ENCODE data around the gene PPP1R15A.
"Not testable (repeated sequence)": the region's sequence is repeated elsewhere in the genome, so short reads cannot be mapped to it uniquely, and the experiment has no call there.

Gene PPP1R15A

DNA sequence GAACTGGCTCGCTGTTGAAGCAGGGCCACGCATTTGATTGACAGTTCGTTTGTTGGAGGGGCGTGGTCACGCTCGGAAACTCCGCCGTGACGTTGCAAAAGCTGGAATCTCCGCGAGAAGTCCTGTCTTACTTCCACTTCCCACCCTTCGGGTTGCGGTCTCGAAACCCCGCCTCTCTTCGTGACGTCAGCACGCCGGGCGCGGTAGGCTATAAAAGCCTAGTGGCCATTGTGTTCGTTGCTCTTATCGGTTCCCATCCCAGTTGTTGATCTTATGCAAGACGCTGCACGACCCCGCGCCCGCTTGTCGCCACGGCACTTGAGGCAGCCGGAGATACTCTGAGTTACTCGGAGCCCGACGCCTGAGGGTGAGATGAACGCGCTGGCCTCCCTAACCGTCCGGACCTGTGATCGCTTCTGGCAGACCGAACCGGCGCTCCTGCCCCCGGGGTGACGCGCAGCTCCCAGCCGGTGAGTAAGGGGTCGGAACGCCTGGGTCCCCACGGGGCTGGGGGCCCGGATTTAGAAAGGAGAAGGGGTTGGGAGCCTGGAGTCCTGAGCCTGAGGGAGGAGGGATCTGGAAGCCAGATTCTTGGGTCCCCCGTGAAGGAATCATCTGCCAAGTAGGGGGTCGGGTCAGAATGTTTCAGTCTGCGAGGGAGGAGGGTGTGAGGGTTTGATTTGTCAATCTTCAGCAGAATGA is at the start of gene PPP1R15A:
PPP1R15A (plus strand) TSS at position 240 of the 702 bp plus-strand sequence. CDS start 813 bp downstream, outside the sequence.
- peak; percentile 100 for DNase-seq

DNA sequence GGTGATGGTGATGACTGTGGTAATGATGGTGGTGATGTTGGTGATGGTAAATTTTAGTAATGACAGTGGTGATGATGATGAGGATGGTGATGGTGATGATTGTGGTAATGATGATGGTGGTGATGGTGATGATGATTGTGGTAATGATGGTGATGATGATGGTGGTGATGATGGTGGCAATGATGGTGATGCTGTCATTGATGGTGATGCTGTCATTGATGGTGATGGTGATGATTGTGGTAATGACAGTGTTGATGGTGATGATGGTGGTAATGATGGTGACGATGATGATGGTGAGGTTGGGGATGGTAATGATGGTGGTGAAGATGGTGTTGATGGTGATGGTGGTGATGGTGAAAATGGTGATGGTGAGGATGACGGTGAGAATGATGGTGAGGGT is 49.7 kb upstream of the PPP1R15A start:
- DNase-seq = no peak

DNA sequence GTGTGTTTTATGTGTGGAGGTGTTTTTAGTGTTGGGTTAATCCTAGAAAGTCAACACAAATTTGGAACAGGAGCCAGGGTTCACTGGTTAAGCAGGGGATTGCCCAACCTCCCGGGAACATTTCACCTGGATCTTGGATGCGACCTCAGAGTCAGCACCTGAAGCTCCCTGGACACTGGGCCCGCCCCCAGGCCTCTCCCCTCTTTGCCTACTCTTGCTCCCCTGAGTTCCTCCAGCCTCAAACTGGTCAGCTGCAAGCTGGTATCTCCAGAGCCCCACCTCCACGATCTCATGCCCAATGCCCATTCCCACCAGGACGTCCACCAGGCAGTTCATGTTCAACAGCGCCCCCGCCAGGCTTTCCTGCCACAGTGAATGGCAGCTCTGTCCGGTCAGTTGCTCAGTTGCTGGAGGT is 45.6 kb upstream of the PPP1R15A start:
- no peak for DNase-seq

DNA sequence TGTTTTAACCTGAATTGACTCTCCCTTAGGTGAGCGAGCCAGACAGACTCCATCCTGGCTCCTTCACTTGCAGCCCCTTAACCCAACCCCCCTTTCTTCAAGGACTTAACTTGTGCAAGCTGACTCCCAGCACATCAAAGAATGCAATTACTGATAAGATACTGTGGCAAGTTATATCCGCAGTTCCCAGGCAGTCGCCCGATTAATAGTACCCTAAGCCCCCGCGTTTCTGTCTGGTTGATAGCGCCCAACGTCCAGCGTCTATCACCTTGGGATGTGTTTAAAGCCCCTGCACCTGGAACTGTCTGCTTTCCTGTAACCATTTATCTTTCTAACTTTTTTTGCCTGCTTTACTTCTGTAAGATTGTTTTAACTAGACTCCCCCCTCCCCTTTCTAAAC is 42.1 kb upstream of the PPP1R15A start:
- DNase-seq = no peak

DNA sequence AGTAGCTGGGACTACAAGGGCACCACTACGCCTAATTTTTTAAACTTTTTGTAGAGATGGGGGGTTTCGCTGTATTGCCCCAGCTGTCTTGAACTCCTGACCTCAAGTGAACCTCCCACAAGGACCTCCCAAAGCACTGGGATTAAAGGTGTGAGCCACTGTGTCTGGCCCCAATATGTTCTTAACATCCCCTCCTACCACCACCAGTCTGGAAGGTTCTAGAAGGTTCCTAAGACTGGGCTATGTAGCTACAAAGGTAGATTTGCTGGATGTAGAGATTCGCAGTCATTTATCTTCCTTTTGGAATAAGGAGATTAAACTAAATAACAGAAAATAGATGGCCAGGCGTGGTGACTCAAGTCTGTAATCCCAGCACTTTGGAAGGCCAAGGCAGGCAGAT is 41.3 kb upstream of the PPP1R15A start:
- no peak for DNase-seq

DNA sequence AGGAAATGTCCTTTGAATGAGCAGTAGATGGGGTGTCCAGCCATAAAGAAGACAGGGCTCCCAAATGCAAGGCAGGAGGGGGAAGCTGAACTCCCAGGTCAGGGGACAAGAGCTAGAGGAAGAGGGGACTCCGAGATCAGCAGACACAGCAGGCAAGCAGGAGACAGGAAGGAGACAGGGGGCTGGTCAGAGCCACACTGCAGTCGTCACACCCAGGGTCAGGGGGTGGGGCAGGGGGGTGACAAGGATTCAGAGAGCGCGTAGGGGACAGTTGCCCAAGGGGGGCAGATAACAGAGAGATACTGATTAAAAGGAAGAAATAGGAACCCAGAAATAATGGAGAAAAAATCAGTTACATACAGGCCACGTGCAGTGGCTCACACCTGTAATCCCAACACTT is 39.2 kb upstream of the PPP1R15A start:
- DNase-seq = no peak

DNA sequence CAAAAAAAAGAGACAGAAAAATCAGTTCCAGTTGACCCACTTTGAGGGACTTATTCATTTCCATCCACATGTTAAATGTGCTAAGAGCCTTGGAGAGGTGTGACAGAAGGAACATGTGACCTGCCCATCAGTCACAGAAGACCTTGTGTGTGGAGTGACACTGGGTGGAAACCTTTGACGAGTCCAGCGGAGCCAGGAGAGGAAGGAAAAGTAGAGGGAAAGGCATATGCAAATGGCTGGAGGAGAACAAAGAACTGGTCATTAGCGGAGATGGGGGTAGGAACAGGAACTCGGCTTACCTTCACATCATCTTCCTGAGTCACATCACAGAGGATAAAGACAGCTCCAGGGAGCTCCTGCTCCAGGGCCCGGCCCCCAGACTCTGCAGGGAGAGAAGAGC is 38.2 kb upstream of the PPP1R15A start:
- DNase-seq = no peak

DNA sequence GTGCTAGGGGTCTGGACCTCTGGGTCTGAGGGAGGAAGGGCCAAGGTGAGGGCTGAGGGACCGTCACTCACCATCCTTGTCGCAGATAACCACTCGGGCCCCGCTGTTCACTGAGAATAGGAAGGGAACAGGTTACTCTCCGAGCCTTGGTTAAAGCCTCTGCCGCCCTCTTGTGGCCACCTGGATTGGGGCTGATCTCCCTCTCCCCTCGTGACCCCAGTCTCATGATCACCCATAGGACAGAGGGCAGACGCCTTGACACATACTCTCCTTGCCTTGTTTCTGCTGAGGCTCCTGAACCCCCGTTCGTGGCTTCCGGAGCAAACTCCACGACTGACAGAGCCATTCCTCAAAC is 36.5 kb upstream of the PPP1R15A start:
- DNase-seq = peak; percentile 97

DNA sequence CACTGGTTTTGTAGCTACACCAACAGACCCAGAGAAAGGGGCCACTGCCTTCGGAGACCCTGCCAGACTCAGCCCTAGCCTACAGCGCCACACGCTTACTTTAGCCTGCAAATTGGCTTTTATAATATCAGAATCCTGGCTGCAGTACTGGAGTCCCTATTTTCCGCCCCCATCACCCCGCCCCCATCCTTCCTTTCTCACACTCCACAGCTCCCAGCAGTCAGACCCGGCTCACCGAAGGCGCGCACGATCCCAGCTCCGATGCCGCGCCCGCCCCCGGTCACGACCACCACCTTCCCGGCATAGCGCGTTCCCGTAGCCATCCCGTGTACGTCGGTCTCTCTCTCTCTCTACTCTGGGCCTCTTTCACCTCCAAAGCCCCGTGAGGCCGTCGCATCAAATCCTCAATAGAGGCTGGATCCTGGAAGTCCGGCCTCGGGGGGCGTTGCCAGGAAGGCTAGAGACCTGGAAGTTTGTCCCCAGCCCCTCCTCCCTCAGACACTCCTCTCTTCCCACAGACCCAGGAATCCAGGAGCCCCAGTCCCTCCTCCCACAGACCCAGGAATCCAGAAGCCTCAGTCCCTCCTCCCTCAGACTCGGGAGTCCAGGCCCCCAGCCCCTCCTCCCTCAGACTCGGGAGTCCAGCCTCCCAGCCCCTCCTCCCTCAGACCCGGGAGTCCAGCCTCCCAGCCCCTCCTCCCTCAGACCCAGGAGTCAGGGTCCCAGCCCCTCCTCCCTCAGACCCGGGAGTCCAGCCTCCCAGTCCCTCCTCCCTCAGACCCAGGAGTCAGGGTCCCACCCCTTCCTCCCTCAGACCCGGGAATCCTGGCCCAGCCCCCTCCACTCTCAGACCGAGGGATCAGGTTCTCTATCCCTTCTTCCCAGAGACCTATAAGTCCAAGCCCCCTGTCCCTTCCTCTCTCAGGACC is 35.9 kb upstream of the PPP1R15A start, which contains the start of gene HSD17B14:
HSD17B14 (minus strand) TSS at position 403 of the 929 bp plus-strand sequence; CDS start at position 323, 80 bp downstream.
- DNase-seq = peak; percentile 61

DNA sequence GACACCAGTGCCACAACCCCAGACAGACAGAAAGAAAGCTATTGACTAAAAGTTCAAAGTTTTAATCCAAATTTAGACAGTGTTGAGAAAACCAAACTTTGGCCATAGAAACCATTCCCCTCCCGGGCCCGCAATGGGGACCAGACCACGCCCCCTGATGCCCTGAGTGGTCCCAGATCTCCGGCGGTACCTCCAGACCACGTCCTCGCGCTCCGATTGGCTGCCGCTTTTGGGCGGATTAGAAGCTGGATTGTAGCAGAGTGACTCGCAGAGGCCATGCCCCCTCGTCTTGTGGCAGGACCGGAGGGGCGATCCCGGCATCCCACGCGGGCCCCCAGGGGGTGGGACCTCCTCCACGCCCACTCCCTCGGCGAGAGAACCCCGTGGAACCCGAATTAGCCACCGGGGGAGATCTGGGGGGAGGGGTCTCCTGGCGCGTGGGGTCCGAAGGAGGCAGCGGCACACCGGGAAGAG is 35.1 kb upstream of the PPP1R15A start:
- peak; percentile 89 for DNase-seq

DNA sequence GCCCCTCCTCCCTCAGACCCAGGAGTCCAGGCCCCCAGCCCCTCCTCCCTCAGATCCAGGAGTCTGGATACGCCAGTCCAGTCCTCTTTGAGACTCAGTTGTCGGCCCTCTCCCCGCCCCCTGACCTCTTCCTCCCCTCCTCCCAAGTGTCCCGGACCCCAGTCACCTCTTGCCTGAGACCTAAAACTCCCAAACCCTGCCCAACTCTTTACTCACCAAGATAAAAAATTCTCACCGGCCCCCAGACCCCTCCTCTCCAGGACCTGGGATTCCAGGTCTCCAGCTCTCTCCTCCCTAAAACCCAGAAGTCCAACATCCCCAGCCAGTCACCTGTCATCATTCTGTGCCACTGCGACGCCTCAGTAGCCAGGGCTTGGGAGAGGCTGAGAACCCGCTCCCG is 34.5 kb upstream of the PPP1R15A start:
- no peak for DNase-seq

DNA sequence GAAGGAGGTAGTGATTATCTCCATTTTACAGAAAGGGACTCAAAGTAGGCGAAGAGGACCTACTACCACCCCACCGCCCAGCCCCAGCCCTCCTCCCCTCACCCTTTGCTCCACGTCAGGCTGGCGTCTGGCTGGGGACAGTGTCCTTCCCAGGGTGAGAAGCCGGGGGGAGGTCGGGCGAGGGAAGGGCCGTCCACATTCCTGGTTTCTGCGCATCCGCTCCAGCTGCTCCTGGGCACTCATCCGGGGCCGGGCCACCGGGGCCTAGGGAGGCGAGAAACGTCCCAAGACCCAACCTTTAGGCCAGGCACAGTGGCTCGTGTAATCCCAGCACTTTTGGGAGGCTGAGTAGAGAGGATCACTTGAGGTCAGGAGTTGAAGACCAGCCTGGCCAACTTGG is 31.2 kb upstream of the PPP1R15A start:
- DNase-seq = no peak

DNA sequence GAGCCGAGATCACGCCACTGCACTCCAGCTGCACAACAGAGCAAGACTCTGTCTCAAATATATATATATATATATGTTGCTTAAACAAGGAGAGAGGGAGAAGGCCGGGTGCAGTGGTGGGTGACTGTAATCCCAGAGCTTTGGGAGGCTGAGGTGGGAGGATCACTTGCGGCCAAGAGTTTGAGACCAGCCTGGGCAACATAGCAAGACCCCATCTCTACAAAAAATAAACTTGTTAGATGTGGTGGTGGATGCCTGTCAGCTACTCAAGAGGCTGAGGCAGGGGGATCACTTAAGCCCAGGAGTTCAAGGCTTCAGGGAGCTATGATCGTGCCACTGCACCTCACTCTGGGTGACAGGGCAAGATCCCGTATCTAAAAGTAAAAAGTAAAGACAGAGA is 30.6 kb upstream of the PPP1R15A start:
- no peak for DNase-seq

DNA sequence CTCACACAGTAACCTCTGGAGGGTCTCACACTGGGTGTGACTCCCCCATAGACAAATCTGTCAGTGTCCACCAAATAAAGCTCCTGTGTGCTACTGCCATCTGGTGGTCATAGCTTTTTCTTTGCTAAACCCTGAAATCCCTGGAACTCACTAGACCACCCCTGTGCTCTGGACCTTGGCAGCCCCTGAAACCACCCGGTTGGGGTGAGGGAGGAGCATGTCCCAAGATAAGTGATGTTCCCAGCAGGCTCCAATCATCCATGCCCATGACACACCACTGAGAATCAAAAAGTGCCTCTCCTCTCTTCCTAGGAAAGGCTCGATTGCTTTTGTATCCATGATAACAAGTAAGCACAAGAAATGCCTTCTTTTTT is 29.4 kb upstream of the PPP1R15A start:
- peak; percentile 61 for DNase-seq

DNA sequence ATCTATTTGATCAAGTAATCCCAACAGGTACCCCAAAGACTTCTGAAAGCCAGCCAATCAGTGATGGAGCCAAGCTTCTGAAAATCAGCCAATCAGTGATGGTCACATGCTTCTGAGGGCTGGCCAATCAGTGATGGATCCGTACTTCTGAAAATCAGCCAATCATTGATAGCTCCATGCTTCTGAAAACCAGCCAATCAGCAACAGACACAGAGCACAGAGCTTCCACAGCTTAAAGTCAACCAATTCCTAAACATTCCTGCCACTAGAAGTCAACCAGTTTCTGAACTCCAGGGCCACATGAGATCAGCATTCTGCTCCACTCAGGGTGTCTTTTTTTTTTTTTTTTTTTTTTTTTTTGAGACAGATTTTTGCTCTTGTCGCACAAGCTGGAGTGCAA is 27.7 kb upstream of the PPP1R15A start:
- DNase-seq = no peak

DNA sequence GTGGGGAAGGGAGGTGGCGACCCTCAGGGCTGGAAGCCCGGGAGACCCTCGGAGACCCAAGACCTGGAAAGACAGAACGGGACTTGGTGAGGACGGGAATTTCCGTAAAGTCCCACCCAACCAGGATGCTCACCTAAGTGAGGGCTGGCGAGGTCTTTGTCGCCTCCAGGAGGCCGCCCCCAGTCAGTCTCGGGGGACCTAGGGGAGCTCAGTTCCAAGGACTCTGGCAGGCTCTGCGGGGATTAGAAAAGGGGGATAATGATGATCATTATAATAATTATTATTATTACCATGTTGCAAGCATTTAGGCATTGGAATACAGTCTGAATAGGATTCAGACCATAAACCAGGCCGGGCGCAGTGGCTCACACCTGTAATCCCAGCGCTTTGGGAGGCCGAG is 26.8 kb upstream of the PPP1R15A start:
- DNase-seq = no peak

DNA sequence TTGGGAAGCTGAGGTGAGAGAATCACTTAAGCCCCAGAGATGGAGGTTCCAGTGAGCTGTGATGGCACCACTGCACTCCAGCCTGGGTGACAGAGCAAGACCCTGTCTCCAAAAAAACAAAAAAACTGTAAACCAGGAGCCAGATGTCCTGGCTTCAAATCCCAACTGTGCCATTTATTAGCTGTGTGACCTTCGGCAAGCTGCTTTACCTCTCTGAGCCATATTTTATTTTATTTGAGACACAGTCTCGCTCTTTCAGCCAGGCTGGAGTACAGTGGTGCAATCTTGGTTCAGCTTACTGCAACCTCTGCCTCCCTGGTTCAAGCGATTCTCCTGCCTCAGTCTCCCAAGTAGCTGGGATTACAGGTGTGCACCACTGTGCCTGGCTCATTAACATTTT is 25.6 kb upstream of the PPP1R15A start:
- not testable (repeated sequence) for DNase-seq

DNA sequence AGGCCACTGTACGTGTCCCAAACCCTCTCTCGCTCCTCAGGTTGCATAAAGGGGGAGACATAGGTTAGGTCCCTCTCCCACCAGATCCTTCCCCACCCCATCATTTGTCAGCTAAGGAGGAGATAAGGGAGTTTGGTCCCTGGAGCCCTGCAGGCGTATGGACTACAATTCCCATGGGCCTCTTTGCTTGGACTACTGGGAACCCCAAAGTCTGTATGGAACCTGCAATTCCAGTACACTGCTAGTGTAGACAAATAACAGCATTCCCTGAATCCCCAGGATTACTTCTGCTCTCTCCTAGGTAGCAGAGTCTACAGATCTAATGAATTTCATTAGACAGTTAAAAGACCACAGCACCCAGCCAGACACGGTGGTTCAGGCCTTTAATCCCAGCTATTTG is 19.9 kb upstream of the PPP1R15A start:
- DNase-seq = no peak

DNA sequence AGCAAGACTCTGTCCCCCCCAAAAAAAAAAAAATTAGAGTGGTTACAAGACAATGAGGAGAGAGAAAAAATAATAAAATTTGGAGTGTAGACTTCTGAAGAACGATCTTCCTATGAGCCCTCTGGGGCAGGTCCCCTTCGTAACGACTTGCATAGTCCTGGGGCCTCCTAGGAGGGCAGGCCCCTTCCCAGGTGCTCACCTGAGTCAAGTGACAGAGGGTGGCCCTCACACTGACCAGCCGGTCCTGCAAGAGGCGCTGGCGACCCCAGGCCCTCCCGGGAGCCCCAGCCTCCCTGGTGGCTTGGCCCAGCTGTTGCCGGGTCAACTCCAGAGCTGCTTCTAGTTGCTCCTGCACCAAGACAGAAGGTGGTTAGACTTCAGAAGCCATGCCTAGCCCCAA is 18.7 kb upstream of the PPP1R15A start:
- DNase-seq = no peak

DNA sequence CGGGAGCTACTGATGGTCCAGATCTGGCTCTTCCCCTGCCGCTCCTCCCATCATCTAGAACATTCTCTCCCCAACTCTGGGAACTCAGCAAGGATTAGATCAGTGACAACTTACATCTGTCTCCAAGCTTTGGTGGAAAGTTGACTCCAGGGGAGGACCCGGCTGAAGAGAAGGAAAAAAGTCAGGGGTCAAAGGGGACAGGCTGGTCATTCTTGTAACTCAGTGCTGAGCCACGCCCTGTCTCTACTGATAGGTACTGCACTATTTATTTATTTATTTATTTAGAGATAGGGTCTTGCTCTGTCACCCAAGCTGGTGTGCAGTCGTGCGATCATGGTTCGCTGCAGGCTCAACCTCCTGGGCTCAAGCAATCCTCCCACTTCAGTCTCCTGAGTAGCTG is 18.1 kb upstream of the PPP1R15A start:
- no peak for DNase-seq

DNA sequence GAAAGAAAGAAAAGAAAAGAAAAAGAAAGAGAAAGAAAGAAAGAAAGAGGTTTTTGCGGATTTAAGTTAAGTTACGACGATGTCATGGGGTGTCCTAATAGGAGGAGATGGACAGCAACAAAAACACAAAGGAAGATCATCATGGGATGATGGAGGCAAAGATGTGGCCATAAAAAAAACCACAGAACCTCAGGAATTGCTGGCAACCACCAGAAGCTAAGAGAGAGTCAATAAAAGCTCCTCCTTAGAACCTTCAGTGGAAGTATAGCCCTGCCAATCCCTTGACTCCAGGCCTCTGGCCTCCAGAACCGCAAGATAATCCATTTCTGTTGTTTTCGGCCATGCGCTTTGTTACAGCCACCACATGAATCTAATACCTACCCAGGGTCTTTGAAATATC is 15.3 kb upstream of the PPP1R15A start:
- no peak for DNase-seq

DNA sequence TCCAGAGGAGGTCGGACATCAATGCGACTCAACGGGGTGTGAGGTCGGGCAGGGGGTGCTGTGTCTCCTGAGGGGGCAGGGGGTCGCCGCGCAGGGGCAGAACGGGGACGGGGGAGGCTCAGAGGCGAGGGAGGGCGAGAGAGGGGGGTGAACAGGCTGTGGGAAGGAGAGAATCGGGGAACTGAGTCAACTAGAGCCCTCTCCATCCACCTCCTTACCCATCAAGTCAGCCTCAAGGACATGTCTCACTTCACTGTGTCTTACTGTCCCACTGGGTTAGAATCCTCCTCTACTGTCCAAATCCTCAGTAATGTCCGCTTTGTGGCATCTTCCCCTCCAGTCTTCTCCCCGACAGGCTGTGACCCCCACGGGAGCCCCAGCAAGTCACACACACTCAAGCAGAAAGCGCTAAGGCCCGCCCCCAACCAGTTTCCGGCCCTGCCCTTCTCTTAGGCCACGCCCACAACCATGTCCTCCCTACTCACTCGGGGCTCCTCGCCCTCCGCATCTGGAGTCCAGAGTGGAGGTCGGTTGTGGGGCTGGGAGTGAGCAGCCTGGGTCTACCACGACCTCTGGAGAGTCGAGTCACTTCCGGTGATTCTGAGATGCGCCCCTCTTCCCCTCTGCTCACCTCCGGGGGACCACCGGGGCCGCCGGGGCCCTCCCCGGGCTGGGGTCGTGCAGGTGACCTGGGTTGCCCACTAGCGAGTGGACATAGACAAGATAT is 13.1 kb upstream of the PPP1R15A start:
- DNase-seq = peak; percentile 89
